ENCODE data around the gene ALOX12B. TPM values are rescaled to one million over a fixed set of nuclear protein-coding genes. Genes with fewer than 3 reads are reported as not detected.

The ALOX12B gene
- total RNA-seq = not detected
- long read RNA-seq = 0 reads

GRCh38 chr17:8087075-8087951 is at the start of gene ALOX12B:
Gene ALOX12B, minus strand, starts transcription at chr17:8087716. Its CDS starts 274 bp downstream, at chr17:8087442.
- DNase-seq (ENCODE audit: low spot score) = no peak

- no peak for DNase-seq (ENCODE audit: low spot score)
These were observed 46.4 kb upstream of the ALOX12B start for GRCh38 chr17:8133941-8134340.

GRCh38 chr17:8133399-8133798 is 45.9 kb upstream of the ALOX12B start:
- DNase-seq (ENCODE audit: low spot score) = no peak

GRCh38 chr17:8131844-8132441 is 44.4 kb upstream of the ALOX12B start:
- DNase-seq (ENCODE audit: low spot score) = no peak

GRCh38 chr17:8128125-8128784 is 40.7 kb upstream of the ALOX12B start:
- no peak for DNase-seq (ENCODE audit: low spot score)

GRCh38 chr17:8126491-8127066 is 39.1 kb upstream of the ALOX12B start:
- no peak for DNase-seq (ENCODE audit: low spot score)

- no peak for DNase-seq (ENCODE audit: low spot score)
These were observed 38.5 kb upstream of the ALOX12B start for GRCh38 chr17:8125947-8126490.

- DNase-seq (ENCODE audit: low spot score) = no peak
These were observed 37.8 kb upstream of the ALOX12B start for GRCh38 chr17:8125154-8125946.

GRCh38 chr17:8124350-8125153 is 37.0 kb upstream of the ALOX12B start:
- no peak for DNase-seq (ENCODE audit: low spot score)

- no peak for DNase-seq (ENCODE audit: low spot score)
These were observed 36.3 kb upstream of the ALOX12B start, which contains the start of gene HES7 for GRCh38 chr17:8123695-8124349. Gene HES7, minus strand, starts transcription at chr17:8124106. Its CDS starts 22 bp downstream, at chr17:8124084.

GRCh38 chr17:8122924-8123694 is 35.6 kb upstream of the ALOX12B start:
- DNase-seq (ENCODE audit: low spot score) = no peak

GRCh38 chr17:8122422-8122923 is 35.0 kb upstream of the ALOX12B start:
- no peak for DNase-seq (ENCODE audit: low spot score)

- DNase-seq (ENCODE audit: low spot score) = no peak
These were observed 34.3 kb upstream of the ALOX12B start for GRCh38 chr17:8121681-8122421.

GRCh38 chr17:8121407-8121680 is 33.8 kb upstream of the ALOX12B start:
- no peak for DNase-seq (ENCODE audit: low spot score)

- no peak for DNase-seq (ENCODE audit: low spot score)
These were observed 33.2 kb upstream of the ALOX12B start for GRCh38 chr17:8120520-8121406.

All from mesenteric fat pad (tissue), 1 donor.